HG02678 (cell line): ENCODE measurements around the gene FRMPD4.
"Not testable (repeated sequence)": the region's sequence is repeated elsewhere in the genome, so short reads cannot be mapped to it uniquely, and the experiment has no call there.

Experiments
- ATAC-seq: cut with Tn5 transposase; IDR thresholded peaks from one replicate; pipeline ENCODE4 v1.9.1; 2021; ENCODE audit warnings: mild to moderate bottlenecking, moderate library complexity; ENCODE audit not compliant: unreplicated experiment

The FRMPD4 gene

GRCh38 chrX:12494400-12495138 is 356.3 kb downstream of the FRMPD4 start:
- ATAC-seq = no peak

DNA sequence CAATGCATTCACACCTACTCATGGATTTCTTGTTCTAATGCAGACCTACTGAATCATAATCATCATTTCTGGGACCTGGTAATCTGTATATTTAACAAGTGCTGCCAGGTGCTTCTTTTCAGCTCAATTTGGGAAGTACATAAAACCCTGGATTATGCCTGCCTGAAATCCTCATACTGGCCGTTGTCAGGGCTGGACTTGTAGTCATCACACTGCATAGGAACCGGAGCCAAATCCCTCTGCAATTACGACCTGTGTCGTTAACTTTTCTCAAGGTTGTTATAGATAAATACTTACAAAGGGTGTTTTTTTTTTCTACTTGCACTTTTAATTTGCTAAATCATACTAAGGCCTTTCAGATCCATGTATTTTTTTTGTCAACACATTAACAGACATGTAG is 358.1 kb downstream of the FRMPD4 start:
- no peak for ATAC-seq

DNA sequence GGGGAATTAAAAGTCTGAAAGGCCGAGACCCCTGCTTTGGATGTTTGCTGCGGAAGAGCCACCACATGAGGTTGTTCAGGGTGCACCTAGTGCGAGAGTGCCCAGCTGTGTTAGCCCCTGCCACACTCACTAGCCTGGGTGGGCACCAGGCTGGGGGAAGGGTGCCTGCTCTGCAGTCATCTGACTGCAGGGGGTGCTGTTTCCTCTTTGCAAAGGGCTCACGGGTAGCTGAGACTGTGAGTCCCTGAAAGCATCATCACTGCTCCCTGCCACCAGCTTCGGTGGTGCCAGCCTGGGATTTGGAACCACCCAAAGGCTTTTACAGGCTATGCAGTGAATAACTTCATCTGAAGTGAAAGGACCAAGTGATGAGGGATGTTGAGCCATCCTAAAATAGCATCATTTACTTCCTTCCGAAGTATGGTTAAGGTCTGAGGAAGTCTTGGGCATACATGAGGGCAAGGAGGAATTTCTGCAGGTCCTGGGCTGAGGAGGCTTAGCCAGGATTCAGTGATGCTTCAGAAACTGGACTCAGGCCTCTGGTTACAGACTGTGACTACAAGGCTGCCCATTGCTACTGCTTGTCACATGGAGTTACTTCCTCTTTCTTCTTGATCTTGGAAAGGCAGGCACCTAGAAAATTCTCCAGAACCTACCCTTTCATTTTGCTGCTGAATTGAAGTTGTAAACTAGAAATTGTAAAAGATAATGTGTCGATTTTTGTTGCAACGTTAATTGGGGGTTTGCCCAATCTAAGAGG is 359.7 kb downstream of the FRMPD4 start:
- peak; percentile 54 for ATAC-seq

- ATAC-seq = no peak
These were observed 366.9 kb downstream of the FRMPD4 start for GRCh38 chrX:12505127-12505526.

GRCh38 chrX:12515384-12515783 is 377.1 kb downstream of the FRMPD4 start:
- ATAC-seq = peak; percentile 95

DNA sequence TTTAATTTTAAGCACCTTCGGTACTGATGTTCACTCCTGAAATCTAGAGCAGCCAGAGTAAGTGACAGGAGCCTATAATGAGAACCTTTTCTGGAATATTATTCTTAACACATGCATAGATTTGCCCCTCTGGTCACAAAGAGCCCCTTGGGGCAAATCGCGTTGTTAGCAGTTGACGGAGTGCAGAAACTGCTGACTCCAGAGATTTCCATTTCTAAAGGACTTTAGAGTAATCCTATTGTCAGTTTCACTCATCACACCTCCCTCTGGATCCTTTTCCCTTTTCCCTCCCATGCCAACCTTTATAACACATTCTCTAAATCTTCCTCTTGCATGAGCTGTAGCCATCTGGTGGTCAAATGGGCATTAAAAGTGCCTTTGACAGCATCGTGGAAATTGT is 388.0 kb downstream of the FRMPD4 start:
- ATAC-seq = no peak

- ATAC-seq = not testable (repeated sequence)
These were observed 399.8 kb downstream of the FRMPD4 start for GRCh38 chrX:12538096-12538495.

DNA sequence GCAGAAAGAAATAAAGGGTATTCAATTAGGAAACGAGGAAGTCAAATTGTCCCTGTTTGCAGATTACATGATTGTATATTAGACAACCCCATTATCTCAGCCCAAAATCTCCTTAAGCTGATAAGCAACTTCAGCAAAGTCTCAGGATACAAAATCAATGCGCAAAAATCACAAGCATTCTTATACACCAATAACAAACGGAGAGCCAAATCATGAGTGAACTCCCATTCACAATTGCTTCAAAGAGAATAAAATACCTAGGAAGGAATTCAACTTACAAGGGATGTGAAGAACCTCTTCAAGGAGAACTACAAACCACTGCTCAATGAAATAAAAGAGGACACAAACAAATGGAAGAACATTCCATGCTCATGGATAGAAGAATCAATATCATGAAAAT is 404.0 kb downstream of the FRMPD4 start:
- ATAC-seq = not testable (repeated sequence)

- ATAC-seq = no peak
These were observed 410.1 kb downstream of the FRMPD4 start for GRCh38 chrX:12548341-12548740.

- ATAC-seq = no peak
These were observed 410.5 kb downstream of the FRMPD4 start for GRCh38 chrX:12548746-12549145.

DNA sequence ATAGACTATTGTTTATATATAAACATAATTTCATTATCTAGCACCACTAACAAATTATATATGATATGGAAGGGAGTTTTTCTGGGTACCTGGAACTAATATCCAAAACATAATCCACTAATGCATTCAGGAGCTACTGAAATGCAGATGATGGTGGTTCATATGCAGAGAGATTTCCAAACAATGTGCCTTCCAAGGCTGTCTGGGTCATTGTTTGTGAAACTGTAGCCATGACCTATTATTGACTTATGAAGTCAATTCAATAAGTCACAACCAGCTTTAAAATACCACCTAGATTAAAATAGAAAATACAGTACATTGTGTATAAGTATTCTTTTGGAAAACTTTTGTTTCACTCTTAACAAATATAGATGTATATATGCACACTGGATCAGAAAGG is 415.9 kb downstream of the FRMPD4 start:
- ATAC-seq = no peak

DNA sequence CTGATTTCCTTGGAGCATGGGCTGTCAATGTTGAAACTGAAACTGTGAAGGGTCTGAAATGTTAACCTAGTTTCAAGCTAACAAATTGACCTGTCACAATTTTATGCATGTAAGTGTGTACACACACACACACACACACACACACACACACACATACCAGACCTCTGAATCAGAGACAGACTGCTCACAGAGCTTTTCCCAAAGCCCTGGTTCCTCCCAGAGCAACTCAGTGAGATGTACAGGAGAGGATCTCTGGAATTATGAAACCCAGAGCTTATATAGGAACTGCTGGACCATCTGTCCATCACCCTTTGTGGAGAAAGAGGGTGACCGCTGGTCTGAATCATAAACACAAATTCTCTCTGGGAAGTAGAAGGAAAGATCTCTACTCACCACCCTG is 424.8 kb downstream of the FRMPD4 start:
- no peak for ATAC-seq

DNA sequence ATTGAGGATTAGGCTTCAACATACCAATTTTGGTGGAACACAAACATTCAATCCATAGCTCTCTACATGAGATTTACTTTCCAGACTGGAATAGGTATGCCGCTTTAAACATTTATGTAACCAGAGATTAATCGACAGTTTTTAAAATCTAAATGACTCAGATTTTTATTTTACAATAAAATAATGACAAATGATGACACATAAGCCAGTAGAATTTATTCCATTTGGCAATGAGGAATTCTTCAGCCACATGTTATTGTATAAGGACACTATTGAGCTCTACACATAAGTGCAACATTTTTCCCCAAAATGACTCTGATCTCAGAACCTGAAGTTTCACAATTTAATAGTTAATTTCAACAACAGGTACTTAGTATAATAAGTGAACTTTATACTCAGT is 425.9 kb downstream of the FRMPD4 start:
- ATAC-seq = no peak

DNA sequence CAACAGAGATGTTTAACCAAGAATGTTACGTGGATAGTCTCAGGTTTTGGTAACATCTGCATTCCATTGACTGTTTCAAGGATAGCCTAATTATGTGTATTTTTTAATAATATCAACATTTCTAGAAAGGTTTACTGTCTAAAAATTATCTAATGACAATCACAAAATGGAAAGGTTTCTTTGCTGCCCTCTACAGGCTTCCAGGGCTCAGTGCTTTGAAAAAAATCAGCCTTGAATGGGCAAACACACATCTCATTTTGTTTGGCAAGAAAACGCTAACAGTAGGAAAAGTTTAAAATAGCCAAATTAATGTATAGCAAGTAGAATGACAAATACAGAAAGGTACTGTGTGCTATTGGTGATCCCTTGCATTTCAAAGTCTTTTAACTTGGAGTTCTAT is 429.6 kb downstream of the FRMPD4 start:
- no peak for ATAC-seq

- peak; percentile 48 for ATAC-seq
These were observed 432.7 kb downstream of the FRMPD4 start for GRCh38 chrX:12570859-12571501.

- no peak for ATAC-seq
These were observed 441.0 kb downstream of the FRMPD4 start for GRCh38 chrX:12579311-12579710.

GRCh38 chrX:12580548-12580947 is 442.3 kb downstream of the FRMPD4 start:
- no peak for ATAC-seq

- no peak for ATAC-seq
These were observed 443.3 kb downstream of the FRMPD4 start for GRCh38 chrX:12581546-12581945.

- no peak for ATAC-seq
These were observed 444.4 kb downstream of the FRMPD4 start for GRCh38 chrX:12582649-12583048.

GRCh38 chrX:12583543-12583942 is 445.3 kb downstream of the FRMPD4 start:
- no peak for ATAC-seq

DNA sequence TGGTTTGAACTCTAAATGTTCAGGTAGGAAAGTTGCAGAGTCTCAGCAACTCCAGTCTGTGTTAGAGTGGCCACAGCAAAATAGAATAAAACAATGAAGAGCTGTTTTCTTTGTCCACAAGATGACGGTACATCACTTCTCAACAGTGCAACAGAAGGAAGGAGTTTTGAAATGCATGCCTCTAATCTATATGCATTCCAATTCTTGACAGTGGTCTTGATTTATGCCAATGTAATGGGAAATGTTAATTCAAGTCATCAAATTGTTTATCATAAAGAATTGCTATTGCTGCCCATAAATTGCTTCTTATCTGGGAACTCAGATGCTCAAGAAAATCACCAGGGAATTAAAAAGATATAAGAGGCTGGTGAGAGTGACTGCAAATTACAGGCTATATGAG is 457.4 kb downstream of the FRMPD4 start:
- no peak for ATAC-seq

DNA sequence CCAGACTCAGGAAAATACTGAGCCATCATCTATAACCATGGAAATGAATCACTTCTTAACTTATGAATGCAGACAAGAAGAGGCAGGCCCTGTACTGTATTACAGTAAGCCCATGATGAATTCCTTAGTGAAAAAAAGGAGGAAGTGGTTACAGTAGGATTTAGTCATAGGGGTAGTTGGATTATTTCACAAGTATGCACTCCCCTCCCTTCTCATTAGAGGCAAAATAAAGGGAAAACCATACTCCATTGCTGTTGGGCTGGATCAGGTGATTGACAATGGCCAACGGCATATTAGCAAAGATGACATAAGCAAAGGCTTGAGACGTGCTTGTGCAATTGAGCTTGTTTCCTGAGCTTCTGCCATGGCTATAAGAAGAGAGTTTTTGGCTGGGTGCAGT is 471.8 kb downstream of the FRMPD4 start:
- ATAC-seq = no peak
